Effector memory CD4-positive, alpha-beta T cell (primary cell): ENCODE measurements around the gene LIX1.

ENCODE experiments used
- DNase-seq, 3 donors: peaks; one replicate each; pipeline ENCODE4 v3.0.0-alpha.2; 2020
- H3K27ac ChIP-seq: 2 replicates; pipeline ENCODE4 v1.7.0; 2013; ENCODE audit warnings: mild to moderate bottlenecking, low read length, moderate library complexity; ENCODE audit not compliant: insufficient read depth, poor library complexity, severe bottlenecking
- H3K27me3 ChIP-seq: replicated peaks from 2 replicates; pipeline ENCODE4 v1.7.0; 2013; ENCODE audit warnings: mild to moderate bottlenecking, low read length; ENCODE audit not compliant: insufficient read depth, control insufficient read depth, poor library complexity, severe bottlenecking
- H3K36me3 ChIP-seq: 2 replicates; pipeline ENCODE4 v1.7.0; 2013; ENCODE audit warnings: mild to moderate bottlenecking, low read length, moderate library complexity; ENCODE audit not compliant: control insufficient read depth, insufficient read depth
- H3K4me1 ChIP-seq: 2 replicates; pipeline ENCODE4 v1.7.0; 2013; ENCODE audit warnings: low read length, mild to moderate bottlenecking; ENCODE audit not compliant: control insufficient read depth, insufficient read depth, poor library complexity, severe bottlenecking
- H3K4me3 ChIP-seq: 2 replicates; pipeline ENCODE4 v1.7.0; 2013; ENCODE audit warnings: low read length, low read depth, mild to moderate bottlenecking; ENCODE audit not compliant: insufficient read depth, poor library complexity, severe bottlenecking
- H3K9me3 ChIP-seq: 2 replicates; pipeline ENCODE4 v1.7.0; 2013; ENCODE audit warnings: mild to moderate bottlenecking, low read length, moderate library complexity; ENCODE audit not compliant: control insufficient read depth

Gene LIX1

DNA sequence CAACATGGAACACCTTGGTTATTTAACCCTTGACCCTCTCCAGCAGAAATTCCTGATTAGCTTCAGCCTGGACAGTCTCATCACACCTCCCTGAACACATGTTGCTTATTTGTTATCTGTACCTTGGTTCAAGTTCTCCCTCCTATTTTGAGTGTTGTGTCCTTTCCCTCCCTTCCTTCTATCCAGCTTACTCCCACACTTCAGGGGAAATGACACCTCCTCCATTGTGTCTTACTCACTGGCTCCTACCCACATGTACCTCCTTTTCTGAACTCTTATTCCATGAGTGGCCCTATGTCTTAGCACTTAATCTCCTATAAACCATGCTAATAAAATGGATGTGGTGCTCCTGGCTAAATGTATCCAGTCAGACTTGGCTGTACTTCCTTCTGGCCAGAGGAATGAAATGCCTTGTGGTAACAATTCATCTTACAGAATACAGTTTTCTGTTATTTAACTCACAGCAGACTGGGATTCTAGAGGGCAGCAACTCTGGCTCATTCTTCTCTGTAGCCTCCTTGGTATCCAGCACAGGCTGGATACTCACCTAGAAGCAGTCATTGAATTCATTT is 11.2 kb downstream of the LIX1 start:
- H3K27ac ChIP-seq: no peak overlapping the region
- no peak for DNase-seq
- H3K36me3 ChIP-seq: no peaks in the 10 kb centered on the region
- no peaks in the 10 kb centered on the region for H3K4me1 ChIP-seq
- H3K4me3 ChIP-seq: no peak overlapping the region
- H3K27me3 ChIP-seq: no peaks in the 10 kb centered on the region
- H3K9me3 ChIP-seq: no peaks in the 10 kb centered on the region

DNA sequence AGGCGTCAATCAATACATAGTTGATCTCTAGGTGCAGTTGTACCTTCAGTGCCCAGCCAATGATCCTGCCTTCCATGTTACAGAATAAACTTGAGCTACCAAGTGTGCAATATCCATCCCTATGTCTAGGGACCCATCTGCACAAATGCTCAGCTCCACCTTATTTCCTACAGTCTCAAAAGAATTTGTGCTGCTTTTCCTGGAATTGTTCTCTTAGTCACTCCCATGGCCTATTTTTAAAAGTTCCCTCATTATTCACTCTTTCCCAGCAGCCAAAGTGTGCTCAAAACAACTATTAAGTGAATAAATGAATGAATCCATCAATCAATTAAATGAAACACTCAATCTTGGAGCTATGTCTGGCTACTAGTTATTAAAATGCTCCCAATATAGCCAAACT is 14.7 kb downstream of the LIX1 start:
- no peak for DNase-seq
- Histone ChIP-seq H3K9me3 (no peaks in the 10 kb centered on the region), H3K36me3 (no peaks in the 10 kb centered on the region), H3K27me3 (no peaks in the 10 kb centered on the region), H3K4me1 (no peaks in the 10 kb centered on the region), H3K4me3 (no peak overlapping the region), H3K27ac (no peak overlapping the region)

DNA sequence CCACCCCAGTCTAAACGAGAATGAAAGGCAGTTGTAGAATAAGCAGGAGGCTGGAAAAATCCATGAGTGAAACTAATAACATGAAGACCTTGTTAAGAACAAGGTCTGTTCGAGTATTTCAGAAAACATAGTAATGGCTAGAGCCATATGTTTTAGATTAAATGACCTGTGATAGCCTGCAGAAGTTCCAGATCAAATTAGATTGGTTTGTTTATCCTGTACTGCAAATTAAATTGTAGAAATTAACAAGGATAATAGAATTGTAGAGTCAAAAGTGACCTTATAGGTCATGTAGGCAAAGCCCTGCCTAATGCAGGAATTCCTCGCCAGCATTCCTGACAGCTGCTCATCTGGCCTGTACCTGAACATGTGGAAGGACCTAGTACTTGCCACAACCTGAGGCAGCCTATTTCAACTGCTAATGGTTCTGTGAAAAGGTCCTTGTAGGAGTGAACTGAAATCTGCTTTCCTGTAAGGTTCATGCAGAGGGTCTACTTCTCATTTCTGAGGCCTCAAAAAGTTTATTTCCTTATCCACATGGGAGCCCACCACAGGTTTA is 17.2 kb downstream of the LIX1 start:
- Histone ChIP-seq H3K9me3 (no peaks in the 10 kb centered on the region), H3K36me3 (no peaks in the 10 kb centered on the region), H3K27me3 (no peaks in the 10 kb centered on the region), H3K4me1 (no peaks in the 10 kb centered on the region), H3K4me3 (no peak overlapping the region), H3K27ac (no peak overlapping the region)
- DNase-seq: no peak

DNA sequence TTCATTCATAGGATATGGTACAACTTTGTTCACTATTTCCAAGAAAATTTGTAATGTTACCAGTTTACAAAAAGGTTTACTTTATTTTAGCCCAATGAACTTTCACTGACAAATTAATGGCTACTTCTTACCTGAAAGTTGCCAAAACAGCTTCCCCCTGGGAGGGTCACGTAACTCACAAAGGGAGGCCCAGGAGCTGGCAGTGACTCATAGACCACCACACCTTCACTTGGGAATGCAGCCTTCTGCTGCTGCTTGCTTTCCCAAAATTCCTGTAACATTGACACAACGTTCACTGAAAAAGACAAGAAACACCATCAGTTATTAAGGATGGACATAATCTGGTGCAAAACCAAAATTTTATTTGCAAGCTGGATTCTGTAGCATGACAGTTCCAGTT is 18.1 kb downstream of the LIX1 start:
- H3K9me3 ChIP-seq: no peaks in the 10 kb centered on the region
- H3K27ac ChIP-seq: no peak overlapping the region
- H3K4me1 ChIP-seq: no peaks in the 10 kb centered on the region
- no peaks in the 10 kb centered on the region for H3K36me3 ChIP-seq
- no peaks in the 10 kb centered on the region for H3K27me3 ChIP-seq
- no peak overlapping the region for H3K4me3 ChIP-seq
- DNase-seq: no peak

GRCh38 chr5:97121848-97122247 is 20.6 kb downstream of the LIX1 start:
- Histone ChIP-seq H3K9me3 (no peaks in the 10 kb centered on the region), H3K4me3 (no peak overlapping the region), H3K27me3 (no peaks in the 10 kb centered on the region), H3K36me3 (no peaks in the 10 kb centered on the region), H3K4me1 (no peaks in the 10 kb centered on the region), H3K27ac (no peak overlapping the region)
- no peak for DNase-seq

DNA sequence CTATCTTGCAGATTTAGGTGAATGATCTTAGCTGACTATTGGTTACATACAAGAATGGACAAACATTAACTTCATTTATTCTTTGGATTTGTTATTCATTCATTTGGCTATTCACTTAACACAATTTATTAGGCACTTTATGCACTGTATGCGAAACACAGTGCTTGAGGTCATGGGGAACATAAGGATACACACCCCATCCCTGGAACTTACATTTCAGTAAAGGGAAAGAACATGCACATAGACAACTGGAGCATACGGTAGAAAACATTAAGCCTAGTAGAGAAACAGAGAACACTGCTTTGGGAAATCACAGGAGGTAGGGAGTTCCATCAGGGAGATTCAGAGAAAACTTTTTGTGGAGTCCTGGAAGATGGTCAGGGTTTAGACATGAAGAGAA is 22.2 kb downstream of the LIX1 start:
- Histone ChIP-seq H3K4me3 (no peak overlapping the region), H3K27me3 (no peaks in the 10 kb centered on the region), H3K9me3 (no peaks in the 10 kb centered on the region), H3K4me1 (no peaks in the 10 kb centered on the region), H3K27ac (no peak overlapping the region), H3K36me3 (no peaks in the 10 kb centered on the region)
- no peak for DNase-seq

DNA sequence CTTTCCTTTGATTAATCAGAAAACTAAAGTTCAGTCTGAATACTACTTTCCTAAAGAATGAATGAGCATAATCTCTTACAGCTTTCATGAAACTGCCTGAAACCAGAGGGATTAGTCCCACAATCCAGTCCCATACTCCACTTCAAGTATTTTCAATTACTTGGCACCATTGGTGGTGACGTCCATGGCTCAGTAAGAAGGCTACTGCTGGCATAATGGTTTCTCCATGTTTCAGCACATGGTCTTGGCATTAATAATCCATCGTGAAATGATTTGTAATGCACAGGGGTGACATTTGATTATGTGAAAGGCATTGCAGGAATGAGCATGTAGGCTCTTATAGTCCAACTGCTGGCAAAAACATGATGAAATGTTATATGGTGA is 23.4 kb downstream of the LIX1 start:
- Histone ChIP-seq H3K4me1 (no peaks in the 10 kb centered on the region), H3K36me3 (no peaks in the 10 kb centered on the region), H3K4me3 (no peak overlapping the region), H3K9me3 (no peaks in the 10 kb centered on the region), H3K27ac (no peak overlapping the region), H3K27me3 (no peaks in the 10 kb centered on the region)
- DNase-seq: no peak

GRCh38 chr5:97118261-97119006 is 24.0 kb downstream of the LIX1 start:
- Histone ChIP-seq H3K27ac (no peak overlapping the region), H3K4me1 (no peaks in the 10 kb centered on the region), H3K36me3 (no peaks in the 10 kb centered on the region), H3K9me3 (no peaks in the 10 kb centered on the region), H3K4me3 (no peak overlapping the region), H3K27me3 (no peaks in the 10 kb centered on the region)
- no peak for DNase-seq

GRCh38 chr5:97115932-97116331 is 26.5 kb downstream of the LIX1 start:
- no peak overlapping the region for H3K27ac ChIP-seq
- no peak overlapping the region for H3K4me3 ChIP-seq
- H3K4me1 ChIP-seq: no peaks in the 10 kb centered on the region
- no peak for DNase-seq
- no peaks in the 10 kb centered on the region for H3K36me3 ChIP-seq
- no peaks in the 10 kb centered on the region for H3K9me3 ChIP-seq
- no peaks in the 10 kb centered on the region for H3K27me3 ChIP-seq

GRCh38 chr5:97112230-97112629 is 30.2 kb downstream of the LIX1 start:
- H3K4me3 ChIP-seq: no peak overlapping the region
- no peak for DNase-seq
- no peak overlapping the region for H3K27ac ChIP-seq
- no peaks in the 10 kb centered on the region for H3K27me3 ChIP-seq
- H3K9me3 ChIP-seq: no peaks in the 10 kb centered on the region
- H3K4me1 ChIP-seq: no peaks in the 10 kb centered on the region
- no peaks in the 10 kb centered on the region for H3K36me3 ChIP-seq
